MM.1S (cell line): ENCODE results near the gene SCN1A.

ENCODE experiments used
- DNase-seq: peaks from one replicate; pipeline ENCODE4 v3.0.0-alpha.2; 2015
- H2AFZ ChIP-seq: fragments of 300-600 bp; sonication (generic); 2 replicates; pipeline ENCODE4 v1.6.0; 2016; ENCODE audit warnings: antibody characterized with exemption, low read length
- H3F3A ChIP-seq: fragments of 300-600 bp; sonication (generic); 2 replicates; pipeline ENCODE4 v1.6.1; 2016; ENCODE audit warnings: mild to moderate bottlenecking, antibody characterized with exemption, low read length, moderate library complexity, mixed read lengths; ENCODE audit not compliant: insufficient read depth
- H3K27ac ChIP-seq: fragments of 300-600 bp; sonication (generic); 2 replicates; pipeline ENCODE4 v1.5.1; 2016; ENCODE audit warnings: mild to moderate bottlenecking, low read length
- H3K27me3 ChIP-seq: fragments of 300-600 bp; sonication (generic); replicated peaks from 2 replicates; pipeline ENCODE4 v1.6.0; 2016; ENCODE audit warnings: low read length; ENCODE audit not compliant: insufficient read depth
- H3K36me3 ChIP-seq: fragments of 300-600 bp; sonication (generic); replicated peaks from 2 replicates; pipeline ENCODE4 v1.6.1; 2016; ENCODE audit warnings: mild to moderate bottlenecking, low read length, mixed read lengths; ENCODE audit not compliant: insufficient read depth
- H3K4me1 ChIP-seq: fragments of 300-600 bp; sonication (generic); 2 replicates; pipeline ENCODE4 v1.6.1; 2016; ENCODE audit warnings: low read length, mixed read lengths
- H3K4me2 ChIP-seq: fragments of 300-600 bp; sonication (generic); 2 replicates; pipeline ENCODE4 v1.6.0; 2016; ENCODE audit warnings: low read depth, low read length
- H3K4me3 ChIP-seq: fragments of 300-600 bp; sonication (generic); 2 replicates; pipeline ENCODE4 v1.5.1; 2016; ENCODE audit warnings: low read length, mixed read lengths
- H3K79me2 ChIP-seq: fragments of 300-600 bp; sonication (generic); 2 replicates; pipeline ENCODE4 v1.6.1; 2016; ENCODE audit warnings: mixed run types, low read length, mixed read lengths
- H3K9ac ChIP-seq: fragments of 300-600 bp; sonication (generic); 2 replicates; pipeline ENCODE4 v1.6.1; 2016; ENCODE audit warnings: low read length, mixed read lengths
- H3K9me2 ChIP-seq: fragments of 300-600 bp; sonication (generic); replicated peaks from 2 replicates; pipeline ENCODE4 v1.6.1; 2016; ENCODE audit warnings: mild to moderate bottlenecking, low read length, mixed read lengths; ENCODE audit not compliant: insufficient read depth
- H3K9me3 ChIP-seq: fragments of 300-600 bp; sonication (generic); replicated peaks from 2 replicates; pipeline ENCODE4 v1.6.1; 2016; ENCODE audit warnings: mild to moderate bottlenecking, low read length, mixed read lengths; ENCODE audit not compliant: insufficient read depth
- H4K20me1 ChIP-seq: fragments of 300-600 bp; sonication (generic); 2 replicates; pipeline ENCODE4 v1.6.1; 2016; ENCODE audit warnings: mild to moderate bottlenecking, low read length, moderate library complexity, mixed read lengths; ENCODE audit not compliant: insufficient read depth
- CTCF ChIP-seq: fragments of 300-600 bp; sonication (generic); IDR thresholded peaks from 2 replicates; pipeline ENCODE4 v1.5.1; 2016; ENCODE audit warnings: antibody characterized with exemption, low read length, mixed read lengths
- EZH2 ChIP-seq: fragments of 300-600 bp; sonication (generic); optimal IDR thresholded peaks from 2 replicates; pipeline ENCODE3; 2017; ENCODE audit warnings: low read depth, mild to moderate bottlenecking, antibody characterized with exemption, low read length, mixed read lengths
- EZH2phosphoT487 ChIP-seq: fragments of 300-600 bp; sonication (generic); IDR thresholded peaks from 2 replicates; pipeline ENCODE4 v1.6.1; 2018; ENCODE audit warnings: antibody characterized with exemption, low read length

The SCN1A gene

GRCh38 chr2:166068981-166069380 lies 58.8 kb downstream of the SCN1A start:
- no peak overlapping the region for H3K27ac ChIP-seq
- TF ChIP-seq EZH2 (no peak), EZH2phosphoT487 (no peak), CTCF (no peak)
- no peak overlapping the region for H3K4me3 ChIP-seq
- no peak overlapping the region for H2AFZ ChIP-seq
- no peaks in the 10 kb centered on the region for H3K9me3 ChIP-seq
- DNase-seq, result no peak
- H3F3A ChIP-seq, result no peaks in the 10 kb centered on the region
- no peaks in the 10 kb centered on the region for H4K20me1 ChIP-seq
- H3K9ac ChIP-seq, result no peak overlapping the region
- no peak overlapping the region for H3K4me2 ChIP-seq
- H3K36me3 ChIP-seq, result no peaks in the 10 kb centered on the region
- H3K4me1 ChIP-seq, result no peaks in the 10 kb centered on the region
- H3K27me3 ChIP-seq, result no peaks in the 10 kb centered on the region
- H3K79me2 ChIP-seq, result no peaks in the 10 kb centered on the region
- H3K9me2 ChIP-seq, result no peaks in the 10 kb centered on the region

GRCh38 chr2:166067229-166067628 lies 60.6 kb downstream of the SCN1A start:
- TF ChIP-seq CTCF (no peak), EZH2phosphoT487 (no peak), EZH2 (no peak)
- H3K4me1 ChIP-seq, result no peaks in the 10 kb centered on the region
- no peaks in the 10 kb centered on the region for H3K9me2 ChIP-seq
- no peak overlapping the region for H3K27ac ChIP-seq
- no peak overlapping the region for H3K4me2 ChIP-seq
- H4K20me1 ChIP-seq, result no peaks in the 10 kb centered on the region
- no peaks in the 10 kb centered on the region for H3K79me2 ChIP-seq
- H3K36me3 ChIP-seq, result no peaks in the 10 kb centered on the region
- H3K27me3 ChIP-seq, result no peaks in the 10 kb centered on the region
- H3F3A ChIP-seq, result no peaks in the 10 kb centered on the region
- H3K9ac ChIP-seq, result no peak overlapping the region
- H2AFZ ChIP-seq, result no peak overlapping the region
- no peak for DNase-seq
- H3K9me3 ChIP-seq, result no peaks in the 10 kb centered on the region
- H3K4me3 ChIP-seq, result no peak overlapping the region

- Histone ChIP-seq H3K27ac (no peak overlapping the region), H3K4me2 (no peak overlapping the region), H3K36me3 (no peaks in the 10 kb centered on the region), H3F3A (no peaks in the 10 kb centered on the region), H3K9me2 (no peaks in the 10 kb centered on the region), H3K27me3 (no peaks in the 10 kb centered on the region), H3K9ac (no peak overlapping the region), H3K79me2 (no peaks in the 10 kb centered on the region), H3K9me3 (no peaks in the 10 kb centered on the region), H2AFZ (no peak overlapping the region), H3K4me1 (no peaks in the 10 kb centered on the region), H3K4me3 (no peak overlapping the region), H4K20me1 (no peaks in the 10 kb centered on the region)
- DNase-seq, result no peak
- TF ChIP-seq EZH2phosphoT487, result no peak
- TF ChIP-seq EZH2, result no peak
- TF ChIP-seq CTCF, result no peak
These were observed 67.6 kb downstream of the SCN1A start for GRCh38 chr2:166060191-166060590.
